PC-9 (cell line): ENCODE results near the gene GABRB1. TPM values are rescaled to one million over a fixed set of nuclear protein-coding genes. Genes with fewer than 3 reads are reported as not detected.

Experiments
- BruUV-seq: library from RNA; stranded (reverse); fragments of 400-500 nt; replicated peaks from 2 replicates; lab custom pipeline; 2021; lab: Mats Ljungman, UMichigan
- CTCF ChIA-PET: fragments of 300-600 bp; sonication (Branson Sonifier 250); formaldehyde crosslinking; loops from one replicate; lab custom pipeline; 2022; ENCODE audit warnings: antibody characterized with exemption; lab: Charles Lee
- POLR2A ChIA-PET: fragments of 300-600 bp; sonication (Branson Sonifier 250); formaldehyde crosslinking; loops from one replicate; lab custom pipeline; 2022; ENCODE audit warnings: antibody characterized with exemption; ENCODE audit not compliant: unreplicated experiment; lab: Charles Lee
- DNase-seq, 2 experiments: peaks; one replicate each; pipeline versions ENCODE4 v3.0.0 to v3.0.0-alpha.2; 2015 to 2022; ENCODE audit warnings: mixed read lengths in 1 of 2
- H2AFZ ChIP-seq: fragments of 200-600 bp; sonication (generic); 2 replicates; pipeline ENCODE4 v1.8.1; 2017; ENCODE audit warnings: antibody characterized with exemption
- H3F3A ChIP-seq: fragments of 200-600 bp; sonication (generic); 2 replicates; pipeline ENCODE4 v1.8.1; 2017; ENCODE audit warnings: antibody characterized with exemption, mild to moderate bottlenecking, low read depth; ENCODE audit not compliant: insufficient read depth
- H3K27ac ChIP-seq: fragments of 200-600 bp; sonication (generic); 2 replicates; pipeline ENCODE4 v1.6.1; 2016; ENCODE audit warnings: mixed run types
- H3K27me3 ChIP-seq: fragments of 200-600 bp; sonication (generic); 2 replicates; pipeline ENCODE4 v1.6.1; 2016; ENCODE audit warnings: low read depth, mixed run types; ENCODE audit not compliant: insufficient read depth
- H3K36me3 ChIP-seq: fragments of 200-600 bp; sonication (generic); 2 replicates; pipeline ENCODE4 v1.6.1; 2016; ENCODE audit warnings: low read depth, mixed run types
- H3K4me1 ChIP-seq: fragments of 200-600 bp; sonication (generic); replicated peaks from 2 replicates; pipeline ENCODE4 v1.6.1; 2016; ENCODE audit warnings: mixed run types; ENCODE audit not compliant: insufficient read depth
- H3K4me2 ChIP-seq: fragments of 200-600 bp; sonication (generic); 2 replicates; pipeline ENCODE4 v1.6.1; 2017; ENCODE audit warnings: mixed run types
- H3K4me3 ChIP-seq: fragments of 200-600 bp; sonication (generic); 2 replicates; pipeline ENCODE4 v1.6.1; 2016; ENCODE audit warnings: mixed run types
- H3K79me2 ChIP-seq: fragments of 200-600 bp; sonication (generic); 2 replicates; pipeline ENCODE4 v1.6.1; 2017; ENCODE audit warnings: low read depth, mixed run types
- H3K9me2 ChIP-seq: fragments of 200-600 bp; sonication (generic); 2 replicates; pipeline ENCODE4 v1.8.1; 2017; ENCODE audit warnings: mild to moderate bottlenecking; ENCODE audit not compliant: insufficient read depth
- H3K9me3 ChIP-seq: fragments of 200-600 bp; sonication (generic); 2 replicates; pipeline ENCODE4 v1.8.1; 2016; ENCODE audit warnings: low read depth; ENCODE audit not compliant: insufficient read depth
- H4K20me1 ChIP-seq: fragments of 200-600 bp; sonication (generic); 2 replicates; pipeline ENCODE4 v1.8.1; 2017; ENCODE audit not compliant: insufficient read depth
- EZH2 ChIP-seq: fragments of 200-600 bp; sonication (generic); IDR thresholded peaks from 2 replicates; pipeline ENCODE4 v1.8.0; 2017; ENCODE audit warnings: antibody characterized with exemption, low read depth
- intact Hi-C: fragments of 100-400 bp; cut with micrococcal nuclease; formaldehyde crosslinking; loops from one replicate; pipeline ENCODE4 v1.10.0; 2022; ENCODE audit not compliant: unreplicated experiment
- total RNA-seq: library from RNA; stranded (reverse); gene quantifications from 2 replicates; pipeline ENCODE4 v1.2.3, GENCODE V29; 2021
- TF ChIP-seq, protein P1 (sequence below): fragments of 200-600 bp; sonication (generic); conservative IDR thresholded peaks from 2 replicates; pipeline ENCODE4 v1.6.1; 2017; ENCODE audit warnings: mixed run types, antibody characterized with exemption, mild to moderate bottlenecking, moderate library complexity

The GABRB1 gene
- total RNA-seq, 1 experiment from 2014 or later, result not detected

DNA sequence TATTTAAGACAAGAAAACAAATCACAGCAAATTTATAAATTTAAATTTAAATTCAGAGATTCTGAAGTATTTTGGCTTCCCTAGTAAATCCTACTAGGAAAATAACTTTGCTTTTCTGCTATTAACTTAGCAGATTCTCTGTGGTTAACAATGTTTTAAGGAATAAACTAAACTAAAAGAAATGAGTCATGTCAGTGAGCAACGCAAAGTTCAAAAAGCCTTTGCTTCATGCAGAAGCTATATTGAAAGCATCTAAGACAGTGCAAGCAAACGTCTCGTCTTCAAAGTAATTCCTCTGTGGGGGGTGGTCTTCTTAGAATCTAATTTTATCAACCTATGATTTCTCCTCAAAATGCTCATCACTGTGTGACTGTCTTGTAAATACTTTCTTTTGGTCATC is 30.1 kb downstream of the GABRB1 start:
- H3K4me3 ChIP-seq, result no peak overlapping the region
- H3K27ac ChIP-seq, result no peak overlapping the region
- no peaks in the 10 kb centered on the region for H4K20me1 ChIP-seq
- no peaks in the 10 kb centered on the region for H3K36me3 ChIP-seq
- H3F3A ChIP-seq, result no peaks in the 10 kb centered on the region
- TF ChIP-seq, protein P1, sequence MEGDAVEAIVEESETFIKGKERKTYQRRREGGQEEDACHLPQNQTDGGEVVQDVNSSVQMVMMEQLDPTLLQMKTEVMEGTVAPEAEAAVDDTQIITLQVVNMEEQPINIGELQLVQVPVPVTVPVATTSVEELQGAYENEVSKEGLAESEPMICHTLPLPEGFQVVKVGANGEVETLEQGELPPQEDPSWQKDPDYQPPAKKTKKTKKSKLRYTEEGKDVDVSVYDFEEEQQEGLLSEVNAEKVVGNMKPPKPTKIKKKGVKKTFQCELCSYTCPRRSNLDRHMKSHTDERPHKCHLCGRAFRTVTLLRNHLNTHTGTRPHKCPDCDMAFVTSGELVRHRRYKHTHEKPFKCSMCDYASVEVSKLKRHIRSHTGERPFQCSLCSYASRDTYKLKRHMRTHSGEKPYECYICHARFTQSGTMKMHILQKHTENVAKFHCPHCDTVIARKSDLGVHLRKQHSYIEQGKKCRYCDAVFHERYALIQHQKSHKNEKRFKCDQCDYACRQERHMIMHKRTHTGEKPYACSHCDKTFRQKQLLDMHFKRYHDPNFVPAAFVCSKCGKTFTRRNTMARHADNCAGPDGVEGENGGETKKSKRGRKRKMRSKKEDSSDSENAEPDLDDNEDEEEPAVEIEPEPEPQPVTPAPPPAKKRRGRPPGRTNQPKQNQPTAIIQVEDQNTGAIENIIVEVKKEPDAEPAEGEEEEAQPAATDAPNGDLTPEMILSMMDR, result no peak
- no peak for TF ChIP-seq EZH2
- no peaks in the 10 kb centered on the region for H3K9me2 ChIP-seq
- H3K4me1 ChIP-seq, result no peaks in the 10 kb centered on the region
- CTCF ChIA-PET, result no interaction called here
- no peak for DNase-seq
- POLR2A ChIA-PET, result no interaction called here
- no peak overlapping the region for H2AFZ ChIP-seq
- no peaks in the 10 kb centered on the region for H3K79me2 ChIP-seq
- BruUV-seq, result no TSS peak
- no peak overlapping the region for H3K4me2 ChIP-seq
- H3K9me3 ChIP-seq, result no peaks in the 10 kb centered on the region; the same call in 1 of the 2 replicates
- intact Hi-C loops, result no loop called here
- no peaks in the 10 kb centered on the region for H3K27me3 ChIP-seq

DNA sequence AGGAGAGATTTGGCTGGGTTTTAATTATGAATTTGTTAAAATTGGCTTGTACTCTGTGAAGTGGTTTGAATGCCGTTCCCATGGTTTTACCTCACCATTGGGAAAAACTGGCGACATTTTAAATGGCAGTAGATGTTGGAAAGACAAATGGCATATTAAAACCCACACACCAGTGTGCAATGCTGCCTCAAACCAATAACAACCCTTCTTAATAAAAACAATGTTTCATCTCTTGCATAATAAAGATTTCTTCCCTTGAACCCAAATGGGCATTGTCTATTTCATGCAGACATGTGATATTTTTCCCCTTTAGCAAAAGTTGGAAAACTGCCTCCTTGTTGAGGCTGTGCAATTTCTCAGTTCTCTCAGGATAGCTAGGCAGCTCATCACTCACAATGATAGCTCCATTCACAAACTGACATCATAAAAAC is 33.7 kb downstream of the GABRB1 start:
- Histone ChIP-seq H3K4me1 (no peaks in the 10 kb centered on the region), H4K20me1 (no peaks in the 10 kb centered on the region), H3K9me3 (no peaks in the 10 kb centered on the region; the same call in 1 of the 2 replicates), H3K27ac (no peak overlapping the region), H3K36me3 (no peaks in the 10 kb centered on the region), H3F3A (no peaks in the 10 kb centered on the region), H3K4me2 (no peak overlapping the region), H2AFZ (no peak overlapping the region), H3K4me3 (no peak overlapping the region), H3K9me2 (no peaks in the 10 kb centered on the region), H3K79me2 (no peaks in the 10 kb centered on the region), H3K27me3 (no peaks in the 10 kb centered on the region)
- no peak for DNase-seq
- intact Hi-C loops, result no loop called here
- ChIA-PET POLR2A (no interaction called here), CTCF (no interaction called here)
- TF ChIP-seq EZH2, result no peak
- TF ChIP-seq, protein P1, result no peak
- BruUV-seq, result no TSS peak

DNA sequence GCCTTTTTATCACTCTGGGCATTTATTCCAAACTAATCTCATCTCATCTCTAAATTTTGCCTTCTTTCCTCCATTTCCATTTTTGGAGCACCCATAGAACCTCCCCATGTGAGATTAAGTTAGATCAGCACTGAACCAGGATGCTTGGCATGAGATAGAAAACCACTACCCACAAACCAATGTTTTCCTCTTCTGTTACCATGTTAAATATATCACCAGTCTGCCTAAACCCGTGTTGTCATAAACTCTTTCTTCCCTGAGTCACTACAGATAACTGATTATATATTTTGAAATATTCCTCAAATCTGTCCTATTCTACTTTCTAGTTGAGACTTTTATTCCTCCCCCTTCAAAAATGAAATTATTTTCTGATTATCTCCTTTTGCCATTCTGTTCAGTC is 37.6 kb downstream of the GABRB1 start:
- no peaks in the 10 kb centered on the region for H4K20me1 ChIP-seq
- H3K4me1 ChIP-seq, result no peaks in the 10 kb centered on the region
- H3K36me3 ChIP-seq, result no peaks in the 10 kb centered on the region
- H2AFZ ChIP-seq, result no peak overlapping the region
- no peaks in the 10 kb centered on the region for H3K9me2 ChIP-seq
- BruUV-seq, result no TSS peak
- H3K4me3 ChIP-seq, result no peak overlapping the region
- CTCF ChIA-PET, result no interaction called here
- no peaks in the 10 kb centered on the region for H3K9me3 ChIP-seq
- H3K27me3 ChIP-seq, result no peaks in the 10 kb centered on the region
- H3K79me2 ChIP-seq, result no peaks in the 10 kb centered on the region
- TF ChIP-seq, protein P1, result no peak
- TF ChIP-seq EZH2, result no peak
- H3F3A ChIP-seq, result no peaks in the 10 kb centered on the region
- H3K4me2 ChIP-seq, result no peak overlapping the region
- no peak for DNase-seq
- POLR2A ChIA-PET, result no interaction called here
- intact Hi-C loops, result no loop called here
- H3K27ac ChIP-seq, result no peak overlapping the region
